Esophagus squamous epithelium (tissue), 5 donors: ENCODE results near the gene MICAL1. TPM values are rescaled to one million over a fixed set of nuclear protein-coding genes. Genes with fewer than 3 reads are reported as not detected.

ENCODE experiments used
- DNase-seq: peaks from one replicate; lab custom pipeline; 2025; lab: John Stamatoyannopoulos, UW
- H3K27ac ChIP-seq, 4 donors: fragments of 200-600 bp; sonication (generic); one replicate each; pipeline ENCODE4 v1.5.1; 2016 to 2019; ENCODE audit warnings: mild to moderate bottlenecking in 1 of 4
- H3K27me3 ChIP-seq, 4 donors: fragments of 200-600 bp; sonication (generic); 1 replicate in 3 of 4; 2 replicates in 1 of 4; pipeline versions ENCODE4 v1.5.1 to v1.6.0; 2017 to 2021; ENCODE audit warnings: antibody characterized with exemption in 1 of 4
- H3K36me3 ChIP-seq, 3 donors: fragments of 200-600 bp; sonication (generic); one replicate each; pipeline ENCODE4 v1.5.1; 2016 to 2019
- H3K4me1 ChIP-seq, 3 donors: fragments of 200-600 bp; sonication (generic); one replicate each; pipeline ENCODE4 v1.5.1; 2017 to 2019
- H3K4me3 ChIP-seq, 4 donors: fragments of 200-600 bp; sonication (generic); 1 replicate in 3 of 4; 2 replicates in 1 of 4; pipeline ENCODE4 v1.5.1; 2016 to 2019; ENCODE audit warnings: mild to moderate bottlenecking in 2 of 4, moderate library complexity in 1 of 4
- H3K9me3 ChIP-seq, 3 donors: fragments of 200-600 bp; sonication (generic); one replicate each; pipeline ENCODE4 v1.5.1; 2016 to 2019
- POLR2A ChIP-seq, 4 donors: fragments of 450-650 bp; IDR thresholded peaks; one replicate each; pipeline ENCODE4 v1.6.1; 2017; ENCODE audit warnings: antibody characterized with exemption in 4 of 4, mild to moderate bottlenecking in 4 of 4, moderate library complexity in 3 of 4
- WGBS, 2 donors: methylation state at CpG; one replicate each; pipeline ENCODE4 v1.1.5; 2018; 5-methylcytosine and 5-hydroxymethylcytosine counted together
- intact Hi-C: fragments of 100-400 bp; cut with DNase I; formaldehyde crosslinking; loops from one replicate; pipeline ENCODE4 v1.15.0; 2022
- total RNA-seq, 4 donors: library from RNA; depleted of rRNA; stranded (reverse); fragments of >200 nt; gene quantifications; one replicate each; pipeline ENCODE4 v1.1.0, GENCODE V29; 2016
- TF ChIP-seq, protein P1 (sequence below), 6 experiments: fragments of 450-650 bp in 4 of 6; fragments of 200-600 bp in 2 of 6; sonication (generic) in 2 of 6; IDR thresholded peaks; one replicate each; pipeline ENCODE4 v1.5.1; 2016 to 2019; ENCODE audit warnings: antibody characterized with exemption in 6 of 6, mild to moderate bottlenecking in 4 of 6, moderate library complexity in 4 of 6
- donor health status: DM: yes; HTN: yes; CAD: no.

Gene MICAL1
- total RNA-seq, 4 donors from 2014 or later = 11.9 to 20.0 (median 12.6) TPM

DNA sequence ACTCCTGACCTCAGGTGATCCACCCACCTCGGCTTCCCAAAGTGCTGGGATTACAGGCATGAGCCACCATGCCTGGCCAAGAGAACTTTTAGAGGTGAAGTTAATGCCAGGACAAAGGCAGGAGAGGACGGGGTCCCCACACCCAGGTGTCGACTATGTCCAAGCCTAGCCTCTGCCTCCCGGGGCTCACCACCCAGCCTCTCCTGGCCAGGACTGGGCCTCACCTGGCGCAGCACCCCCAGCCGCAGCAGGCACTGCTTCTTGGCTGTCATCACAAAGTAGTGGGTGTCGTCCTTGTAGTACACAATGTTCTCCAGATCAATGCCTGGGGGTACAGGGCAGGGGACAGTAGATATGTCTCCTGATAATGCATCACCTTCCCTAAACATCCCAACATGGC lies 4.2 kb downstream of the MICAL1 start:
- no peak for TF ChIP-seq POLR2A (IDR thresholded peaks at IDR 0.05)
- TF ChIP-seq, protein P1, sequence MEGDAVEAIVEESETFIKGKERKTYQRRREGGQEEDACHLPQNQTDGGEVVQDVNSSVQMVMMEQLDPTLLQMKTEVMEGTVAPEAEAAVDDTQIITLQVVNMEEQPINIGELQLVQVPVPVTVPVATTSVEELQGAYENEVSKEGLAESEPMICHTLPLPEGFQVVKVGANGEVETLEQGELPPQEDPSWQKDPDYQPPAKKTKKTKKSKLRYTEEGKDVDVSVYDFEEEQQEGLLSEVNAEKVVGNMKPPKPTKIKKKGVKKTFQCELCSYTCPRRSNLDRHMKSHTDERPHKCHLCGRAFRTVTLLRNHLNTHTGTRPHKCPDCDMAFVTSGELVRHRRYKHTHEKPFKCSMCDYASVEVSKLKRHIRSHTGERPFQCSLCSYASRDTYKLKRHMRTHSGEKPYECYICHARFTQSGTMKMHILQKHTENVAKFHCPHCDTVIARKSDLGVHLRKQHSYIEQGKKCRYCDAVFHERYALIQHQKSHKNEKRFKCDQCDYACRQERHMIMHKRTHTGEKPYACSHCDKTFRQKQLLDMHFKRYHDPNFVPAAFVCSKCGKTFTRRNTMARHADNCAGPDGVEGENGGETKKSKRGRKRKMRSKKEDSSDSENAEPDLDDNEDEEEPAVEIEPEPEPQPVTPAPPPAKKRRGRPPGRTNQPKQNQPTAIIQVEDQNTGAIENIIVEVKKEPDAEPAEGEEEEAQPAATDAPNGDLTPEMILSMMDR (IDR thresholded peaks at IDR 0.05) = no peak
- no peak overlapping the region for H3K27ac ChIP-seq
- intact Hi-C loops = no loop called here
- no peak overlapping the region for H3K4me3 ChIP-seq
- H3K9me3 ChIP-seq = no peaks in the 10 kb centered on the region
- H3K36me3 ChIP-seq = peaks cover 0 to 18% (median 0%) of the 10 kb centered on the region in 3 donors
- H3K27me3 ChIP-seq = no peaks in the 10 kb centered on the region
- 63% methylated on average over 4 of the region's 7 CpGs; no CpG with 5 or more reads in 1 of the 2 donors for WGBS, 2 donors
- H3K4me1 ChIP-seq = peaks cover 20 to 49% (median 24%) of the 10 kb centered on the region in 3 donors
- no peak for DNase-seq

DNA sequence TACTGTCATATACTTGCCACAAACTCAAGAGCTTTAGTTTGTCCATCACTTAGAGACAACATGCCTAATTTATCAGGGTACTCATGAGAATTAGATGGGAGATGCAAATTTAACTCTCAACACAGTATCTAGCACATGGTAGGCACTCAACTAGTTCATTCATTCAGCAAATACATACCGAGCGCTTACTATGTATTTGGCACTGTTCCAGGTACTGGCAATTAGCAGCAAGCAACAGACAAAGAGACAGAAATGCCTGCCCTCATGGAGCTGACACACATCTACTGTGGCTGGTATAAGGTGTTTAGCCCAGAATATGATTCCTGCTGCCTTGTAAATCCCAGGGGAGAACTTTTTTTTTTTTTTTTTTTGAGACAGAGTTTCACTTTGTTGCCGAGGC lies 4.8 kb downstream of the MICAL1 start:
- H3K4me1 ChIP-seq = peaks cover 16 to 43% (median 18%) of the 10 kb centered on the region in 3 donors
- no peak overlapping the region for H3K27ac ChIP-seq
- peaks cover 0 to 24% (median 0%) of the 10 kb centered on the region in 3 donors for H3K36me3 ChIP-seq
- H3K9me3 ChIP-seq = no peaks in the 10 kb centered on the region
- WGBS, 2 donors = 53 to 73% methylated on average over 3 of the region's 3 CpGs
- no peak for DNase-seq
- H3K27me3 ChIP-seq = no peaks in the 10 kb centered on the region
- no peak for TF ChIP-seq POLR2A (IDR thresholded peaks at IDR 0.05)
- TF ChIP-seq, protein P1 (IDR thresholded peaks at IDR 0.05) = no peak
- no peak overlapping the region for H3K4me3 ChIP-seq
- intact Hi-C loops = no loop called here

DNA sequence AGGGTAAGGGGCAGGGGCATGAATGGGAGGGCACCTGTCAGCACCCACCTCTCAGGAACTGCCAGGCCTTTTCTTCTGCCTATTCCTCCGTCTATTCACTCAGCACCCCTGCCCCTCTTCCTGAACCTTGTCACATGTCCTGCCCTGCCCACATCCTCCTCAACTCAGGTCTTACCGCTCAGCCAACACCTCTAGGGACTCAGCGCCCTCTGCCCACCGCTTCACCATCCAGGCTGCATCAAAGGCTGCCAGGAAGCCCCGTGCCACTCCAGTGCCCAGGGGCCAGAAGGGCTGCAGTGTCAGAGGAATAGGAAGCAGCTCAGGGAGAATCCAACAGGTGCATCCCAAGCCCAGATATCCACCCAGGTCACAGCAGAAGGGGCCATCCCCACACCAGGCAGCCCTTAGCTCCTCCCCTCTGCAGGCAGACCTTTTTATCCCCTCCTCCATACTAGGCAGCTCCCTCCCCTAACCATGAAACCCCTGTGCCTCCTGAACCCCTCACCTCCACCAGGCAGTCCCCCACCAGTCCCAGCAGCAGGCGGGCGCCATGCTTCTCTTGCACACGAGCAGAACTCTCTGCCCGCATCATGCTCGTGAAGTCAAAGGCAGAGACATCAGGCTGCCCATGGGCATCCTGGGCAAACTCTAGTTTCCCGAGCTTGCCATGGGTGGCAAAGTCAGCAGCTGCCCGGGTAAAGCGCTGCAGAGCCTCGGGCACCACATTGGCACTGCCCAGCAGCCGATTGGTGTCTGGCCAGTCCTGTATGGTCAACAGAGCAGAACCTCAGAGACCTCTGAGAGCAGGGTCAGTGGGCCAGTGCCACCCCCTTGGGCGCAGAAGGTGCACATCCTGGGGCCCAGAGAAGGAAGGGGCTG lies 5.5 kb downstream of the MICAL1 start:
- no peak overlapping the region for H3K4me3 ChIP-seq
- peaks cover 0 to 31% (median 4%) of the 10 kb centered on the region in 3 donors for H3K36me3 ChIP-seq
- intact Hi-C loops = no loop called here
- no peak overlapping the region for H3K27ac ChIP-seq
- no peaks in the 10 kb centered on the region for H3K9me3 ChIP-seq
- peaks cover 11 to 35% (median 15%) of the 10 kb centered on the region in 3 donors for H3K4me1 ChIP-seq
- WGBS, 2 donors = 47 to 49% methylated on average over 2 to 4 of the region's 16 CpGs
- H3K27me3 ChIP-seq = no peaks in the 10 kb centered on the region
- no peak for DNase-seq
- TF ChIP-seq, protein P1 (IDR thresholded peaks at IDR 0.05) = no peak
- no peak for TF ChIP-seq POLR2A (IDR thresholded peaks at IDR 0.05)

DNA sequence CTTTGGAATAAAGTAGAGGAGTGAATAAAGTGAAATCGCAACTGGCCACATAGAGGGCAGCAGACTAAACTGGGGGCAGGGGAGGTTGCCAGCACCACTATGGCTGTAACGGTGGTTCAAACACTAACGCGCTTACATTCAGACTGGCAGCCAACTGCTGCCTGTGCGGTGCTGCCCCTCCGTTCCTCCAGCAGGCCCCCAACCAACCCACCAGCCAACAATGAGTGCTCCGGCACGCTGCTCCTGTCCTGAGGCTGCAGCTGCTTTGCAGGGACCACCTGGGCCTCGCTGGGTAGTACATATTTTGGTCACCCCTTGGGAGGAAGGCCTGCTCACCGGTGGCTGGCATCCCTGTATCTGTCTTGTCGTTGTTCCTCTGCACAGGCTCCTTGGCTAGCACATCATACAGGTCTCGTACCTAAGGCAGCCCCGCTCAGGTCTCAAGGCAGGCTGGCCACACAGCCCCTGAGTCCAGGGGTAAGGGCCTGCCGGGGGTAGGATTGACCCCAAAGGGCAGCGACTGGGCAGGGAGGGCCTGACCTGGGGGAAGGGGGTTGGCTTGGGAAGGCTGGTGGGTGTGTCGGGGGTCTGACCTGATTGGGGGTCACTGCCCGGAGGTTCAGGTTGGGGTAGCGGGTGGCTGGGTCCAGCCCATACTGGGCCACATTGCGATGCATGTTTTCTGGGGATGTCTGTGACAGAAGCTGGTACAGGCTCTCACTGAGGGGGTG lies 6.3 kb downstream of the MICAL1 start:
- no peak overlapping the region for H3K4me3 ChIP-seq
- DNase-seq = no peak
- peaks cover 0 to 40% (median 8%) of the 10 kb centered on the region in 3 donors for H3K36me3 ChIP-seq
- 76 to 79% methylated on average over 7 of the region's 19 CpGs for WGBS, 2 donors
- no peak overlapping the region for H3K27ac ChIP-seq
- H3K9me3 ChIP-seq = no peaks in the 10 kb centered on the region
- no peaks in the 10 kb centered on the region for H3K27me3 ChIP-seq
- H3K4me1 ChIP-seq = peaks cover 3 to 33% (median 8%) of the 10 kb centered on the region in 3 donors
- TF ChIP-seq, protein P1 (IDR thresholded peaks at IDR 0.05) = no peak
- TF ChIP-seq POLR2A (IDR thresholded peaks at IDR 0.05) = no peak
- intact Hi-C loops = no loop called here
